SU-DHL-6 (cell line): ENCODE data around the gene ADARB2.

ENCODE experiments used
- H2AFZ ChIP-seq: fragments of 200-600 bp; sonication (generic); 2 replicates; pipeline ENCODE4 v1.6.1; 2014; ENCODE audit warnings: low read depth, mild to moderate bottlenecking, moderate library complexity, mixed read lengths, antibody characterized with exemption, low read length; ENCODE audit not compliant: severe bottlenecking
- H3F3A ChIP-seq: fragments of 200-600 bp; shearing (Covaris generic); 2 replicates; pipeline ENCODE4 v1.6.0; 2016; ENCODE audit warnings: antibody characterized with exemption, mild to moderate bottlenecking; ENCODE audit not compliant: insufficient read depth
- H3K27ac ChIP-seq: fragments of 200-600 bp; sonication (generic); 2 replicates; pipeline ENCODE4 v1.5.1; 2016; ENCODE audit warnings: low read depth, mild to moderate bottlenecking, low read length, moderate library complexity, mixed read lengths
- H3K27me3 ChIP-seq: fragments of 200-600 bp; sonication (generic), shearing (Covaris generic); 2 replicates; pipeline ENCODE4 v1.6.0; 2014; ENCODE audit warnings: mild to moderate bottlenecking, low read length
- H3K36me3 ChIP-seq: fragments of 200-600 bp; sonication (generic); 2 replicates; pipeline ENCODE4 v1.6.1; 2014; ENCODE audit warnings: mild to moderate bottlenecking, low read length, mixed read lengths
- H3K4me2 ChIP-seq: fragments of 300-600, 200-600 bp; shearing (Covaris generic), sonication (generic); 2 replicates; pipeline ENCODE4 v1.6.0; 2014; ENCODE audit warnings: low read length, low read depth, mild to moderate bottlenecking; ENCODE audit not compliant: poor library complexity, severe bottlenecking
- H3K4me3 ChIP-seq: fragments of 200-600 bp; sonication (generic); 2 replicates; pipeline ENCODE4 v1.5.1; 2014; ENCODE audit warnings: antibody characterized with exemption, low read length, mild to moderate bottlenecking, mixed read lengths; ENCODE audit not compliant: insufficient read depth, poor library complexity, severe bottlenecking
- H3K79me2 ChIP-seq: fragments of 200-600 bp; sonication (generic); 2 replicates; pipeline ENCODE4 v1.6.1; 2014; ENCODE audit warnings: mild to moderate bottlenecking, low read length, moderate library complexity; ENCODE audit not compliant: insufficient read depth
- H3K9ac ChIP-seq: fragments of 200-600 bp; sonication (generic); 2 replicates; pipeline ENCODE4 v1.7.0; 2014; ENCODE audit warnings: mild to moderate bottlenecking, low read length
- H3K9me2 ChIP-seq: fragments of 200-600 bp; sonication (generic); replicated peaks from 2 replicates; pipeline ENCODE4 v1.6.1; 2014; ENCODE audit warnings: low read length; ENCODE audit not compliant: insufficient read depth
- H3K9me3 ChIP-seq: fragments of 200-600 bp; sonication (generic); 2 replicates; pipeline ENCODE4 v1.6.1; 2014; ENCODE audit warnings: low read length, mixed read lengths; ENCODE audit not compliant: insufficient read depth
- H4K20me1 ChIP-seq: fragments of 200-600 bp; sonication (generic); 2 replicates; pipeline ENCODE4 v1.6.1; 2014; ENCODE audit warnings: low read depth, mild to moderate bottlenecking, antibody characterized with exemption, low read length, moderate library complexity, mixed read lengths
- CTCF ChIP-seq: fragments of 200-600 bp; sonication (generic); IDR thresholded peaks from one replicate; pipeline ENCODE4 v1.5.1; 2017; ENCODE audit warnings: antibody characterized with exemption, mild to moderate bottlenecking, low read length, moderate library complexity; ENCODE audit not compliant: insufficient read depth, poor library complexity, severe bottlenecking
- EZH2phosphoT487 ChIP-seq: fragments of 200-600 bp; sonication (generic), shearing (Covaris generic); conservative IDR thresholded peaks from 2 replicates; pipeline ENCODE4 v1.6.1; 2018; ENCODE audit warnings: mild to moderate bottlenecking, antibody characterized with exemption, low read length, moderate library complexity, mixed read lengths

ADARB2 gene

GRCh38 chr10:1133495-1134045, 603.8 kb downstream of the ADARB2 start:
- TF ChIP-seq CTCF (no peak), EZH2phosphoT487 (no peak)
- Histone ChIP-seq H3K79me2 (no peaks in the 10 kb centered on the region), H3F3A (no peaks in the 10 kb centered on the region), H3K4me2 (no peak overlapping the region), H3K4me3 (no peak overlapping the region), H3K9me2 (no peaks in the 10 kb centered on the region), H2AFZ (no peak overlapping the region), H3K27me3 (no peaks in the 10 kb centered on the region), H3K9ac (no peak overlapping the region), H3K36me3 (no peaks in the 10 kb centered on the region), H3K27ac (no peak overlapping the region), H4K20me1 (no peaks in the 10 kb centered on the region), H3K9me3 (no peaks in the 10 kb centered on the region)

GRCh38 chr10:1132584-1132983, 604.7 kb downstream of the ADARB2 start:
- H3K9ac ChIP-seq = no peak overlapping the region
- H3K4me2 ChIP-seq = no peak overlapping the region
- H3K4me3 ChIP-seq = no peak overlapping the region
- H2AFZ ChIP-seq = no peak overlapping the region
- H3K79me2 ChIP-seq = no peaks in the 10 kb centered on the region
- H3K27ac ChIP-seq = no peak overlapping the region
- H4K20me1 ChIP-seq = no peaks in the 10 kb centered on the region
- no peaks in the 10 kb centered on the region for H3K27me3 ChIP-seq
- no peaks in the 10 kb centered on the region for H3F3A ChIP-seq
- H3K36me3 ChIP-seq = no peaks in the 10 kb centered on the region
- TF ChIP-seq EZH2phosphoT487 (no peak), CTCF (no peak)
- H3K9me3 ChIP-seq = no peaks in the 10 kb centered on the region
- no peaks in the 10 kb centered on the region for H3K9me2 ChIP-seq

- H2AFZ ChIP-seq = no peak overlapping the region
Measured at GRCh38 chr10:1130995-1131790, 606.1 kb downstream of the ADARB2 start.

More at GRCh38 chr10:1130995-1131790, 606.1 kb downstream of the ADARB2 start:
- Histone ChIP-seq H3K4me2 (no peak overlapping the region), H3K9me3 (no peaks in the 10 kb centered on the region), H3K27ac (no peak overlapping the region), H3K36me3 (no peaks in the 10 kb centered on the region), H3K27me3 (no peaks in the 10 kb centered on the region), H3K4me3 (no peak overlapping the region), H3K79me2 (no peaks in the 10 kb centered on the region), H3K9me2 (no peaks in the 10 kb centered on the region), H3K9ac (no peak overlapping the region), H4K20me1 (no peaks in the 10 kb centered on the region), H3F3A (no peaks in the 10 kb centered on the region)
- no peak for TF ChIP-seq CTCF
- no peak for TF ChIP-seq EZH2phosphoT487
